HG03342 (cell line): Measurements from ENCODE around the gene EPHA5.

Experiments used
- ATAC-seq: cut with Tn5 transposase; IDR thresholded peaks from one replicate; pipeline ENCODE4 v1.9.1; 2021; ENCODE audit warnings: mild to moderate bottlenecking, moderate library complexity; ENCODE audit not compliant: unreplicated experiment

Gene EPHA5

DNA sequence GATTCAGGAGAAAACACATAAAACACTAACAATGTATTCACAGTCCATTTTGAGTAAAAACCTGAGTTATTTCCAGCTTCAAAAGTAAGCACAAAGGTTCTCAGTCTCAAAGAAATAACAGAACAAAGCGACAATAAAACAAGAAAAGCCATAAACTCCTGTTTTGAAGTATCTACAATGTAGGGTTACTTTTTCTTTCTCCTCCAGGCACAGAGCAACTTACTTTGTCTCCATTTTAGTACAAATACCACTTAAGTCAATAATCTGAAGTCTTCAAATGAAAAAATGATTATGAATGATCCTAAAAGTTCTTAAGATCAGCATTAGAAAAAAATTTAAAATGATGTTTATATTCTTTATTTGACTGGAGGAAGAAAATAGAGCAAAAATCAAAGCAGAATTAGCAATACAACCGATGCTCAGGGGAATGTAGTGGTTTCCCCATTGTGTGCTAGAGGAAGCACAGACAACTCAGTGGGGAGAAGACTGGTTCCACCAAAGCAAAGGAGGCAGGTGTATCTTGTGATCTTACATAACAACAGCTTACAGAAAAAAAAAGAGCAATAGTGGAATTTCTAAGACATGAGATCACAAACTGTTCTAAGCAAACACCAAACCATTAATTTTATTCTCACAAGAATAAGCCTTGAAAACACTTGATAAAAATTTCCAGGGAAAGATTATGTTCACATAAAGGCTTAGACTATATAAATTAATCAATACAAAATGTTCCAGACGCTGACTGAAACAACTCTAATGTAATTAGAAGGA is 35.1 kb downstream of the EPHA5 start:
- no peak for ATAC-seq

DNA sequence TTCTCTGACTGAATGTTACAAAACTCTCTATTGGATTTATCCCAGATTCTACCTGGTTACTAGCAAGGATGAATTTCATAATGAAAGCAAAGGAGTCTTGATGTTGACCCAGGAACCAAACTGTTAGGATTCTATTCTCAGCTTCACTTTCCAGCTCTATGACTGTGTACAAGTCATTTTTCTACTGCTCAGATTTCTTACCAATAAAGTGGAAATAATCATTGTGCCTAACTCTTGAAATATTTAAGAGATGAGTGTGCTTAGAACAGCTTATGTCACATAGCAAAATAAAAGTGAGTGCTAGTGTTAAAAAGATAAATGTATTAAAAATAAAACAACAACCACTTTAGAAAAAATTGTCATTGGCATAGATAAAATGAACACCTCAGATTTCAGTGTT is 45.6 kb downstream of the EPHA5 start:
- no peak for ATAC-seq

DNA sequence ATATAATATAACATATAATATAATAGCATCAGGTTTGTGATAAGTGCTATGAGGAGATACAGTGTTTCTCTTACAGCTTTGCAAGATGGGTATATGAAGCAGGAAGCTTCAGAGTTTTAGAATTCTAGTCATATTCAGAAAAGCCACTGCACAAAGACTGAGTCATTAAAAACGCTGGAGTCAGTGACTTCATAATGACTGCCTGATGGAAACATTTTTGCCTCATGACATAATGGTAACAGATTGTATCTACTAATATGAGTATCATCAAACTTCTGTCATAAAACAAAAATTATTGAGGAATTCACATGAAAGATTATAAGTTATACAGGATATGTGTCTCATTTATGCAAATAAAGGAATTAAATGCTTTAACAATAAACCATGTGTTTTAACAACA is 46.8 kb downstream of the EPHA5 start:
- ATAC-seq: no peak

DNA sequence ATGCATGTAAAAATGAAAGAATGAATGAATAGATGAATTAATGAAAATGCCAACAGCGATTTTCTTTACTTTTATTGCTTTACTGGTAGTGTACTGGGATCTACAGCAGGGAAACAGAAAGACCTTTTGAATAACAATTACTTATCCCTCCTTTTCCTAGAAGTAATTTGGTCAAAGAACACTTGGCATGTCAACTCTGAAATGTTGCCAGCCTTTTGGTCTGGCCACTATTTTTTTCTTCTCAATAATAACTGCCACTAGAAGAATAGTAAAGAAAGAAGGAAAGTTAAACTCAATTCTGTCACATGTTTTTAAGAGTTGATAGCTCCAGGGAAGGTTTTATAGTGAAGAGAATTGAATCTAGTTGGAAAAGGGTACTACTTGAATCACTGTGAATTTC is 52.9 kb downstream of the EPHA5 start:
- no peak for ATAC-seq

DNA sequence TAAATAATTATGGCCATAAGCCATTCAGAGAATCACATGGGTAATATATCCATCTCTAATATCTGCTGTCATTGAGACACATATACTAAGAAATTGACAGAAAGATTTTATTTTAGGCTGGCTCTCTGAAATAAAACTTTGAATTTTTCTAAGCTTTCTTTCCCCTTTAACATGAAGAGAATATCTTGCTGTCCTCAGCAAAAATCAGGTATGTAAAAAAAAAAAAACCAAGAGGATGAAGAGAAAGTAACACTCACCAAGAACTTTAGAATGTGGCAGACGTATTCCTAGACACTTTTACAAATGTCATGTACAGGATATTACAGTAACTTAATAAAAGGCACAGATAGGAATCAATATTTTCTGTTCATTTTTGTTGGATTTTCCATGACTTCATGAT is 65.8 kb downstream of the EPHA5 start:
- no peak for ATAC-seq

DNA sequence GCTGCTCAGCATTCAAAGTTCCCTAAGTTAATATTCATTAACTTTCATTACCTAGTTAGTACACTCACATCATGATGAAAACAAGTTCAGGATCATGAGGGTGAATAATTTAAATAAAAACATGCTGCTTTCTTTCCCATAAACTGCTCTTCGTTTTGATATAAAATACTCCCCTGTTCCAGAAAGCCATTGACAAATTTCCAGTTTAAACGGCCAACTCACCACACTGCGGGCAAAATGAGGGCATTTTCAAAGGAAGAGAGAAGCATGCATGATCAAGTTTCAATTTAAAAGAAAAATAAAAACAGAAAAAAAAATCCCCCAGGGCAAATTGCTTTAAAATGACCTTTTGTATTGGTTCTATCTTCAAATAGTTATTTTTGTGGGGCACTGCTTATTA is 69.6 kb downstream of the EPHA5 start:
- ATAC-seq: no peak

DNA sequence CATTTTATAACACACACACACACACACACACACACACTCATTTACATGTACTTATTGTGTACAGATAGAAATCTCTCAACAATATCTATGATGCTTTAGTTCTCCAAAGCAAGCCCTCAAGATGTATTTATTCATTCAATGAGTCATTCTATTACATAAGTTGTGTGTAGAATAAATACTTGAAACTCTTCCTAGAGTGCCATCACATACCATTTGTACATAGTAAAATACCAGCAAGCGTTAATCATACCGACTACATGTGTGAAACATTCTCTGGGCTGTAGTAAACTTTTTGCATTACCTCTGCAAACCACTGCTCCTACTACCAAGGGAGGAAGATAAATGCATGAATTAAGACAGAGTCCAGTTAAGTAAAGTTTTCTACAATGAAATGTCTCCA is 70.9 kb downstream of the EPHA5 start:
- ATAC-seq: no peak

DNA sequence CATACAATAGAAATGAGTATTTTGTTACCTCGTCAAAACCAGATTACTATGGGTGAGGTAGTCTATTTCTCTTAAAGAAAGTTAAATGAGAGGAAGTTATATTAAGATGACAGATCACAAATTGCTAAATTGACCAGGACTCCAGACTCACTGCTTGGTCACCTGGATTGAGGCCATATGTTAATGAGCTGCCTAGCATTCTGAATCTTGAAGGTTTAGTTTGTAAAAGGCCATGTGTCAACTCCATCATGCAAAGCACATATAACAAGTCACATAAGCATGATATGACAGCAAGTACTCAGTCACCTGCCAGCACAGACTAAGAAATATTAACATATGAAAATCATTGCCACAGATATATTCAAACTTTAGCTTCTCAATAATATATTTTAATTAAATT is 72.6 kb downstream of the EPHA5 start:
- no peak for ATAC-seq

DNA sequence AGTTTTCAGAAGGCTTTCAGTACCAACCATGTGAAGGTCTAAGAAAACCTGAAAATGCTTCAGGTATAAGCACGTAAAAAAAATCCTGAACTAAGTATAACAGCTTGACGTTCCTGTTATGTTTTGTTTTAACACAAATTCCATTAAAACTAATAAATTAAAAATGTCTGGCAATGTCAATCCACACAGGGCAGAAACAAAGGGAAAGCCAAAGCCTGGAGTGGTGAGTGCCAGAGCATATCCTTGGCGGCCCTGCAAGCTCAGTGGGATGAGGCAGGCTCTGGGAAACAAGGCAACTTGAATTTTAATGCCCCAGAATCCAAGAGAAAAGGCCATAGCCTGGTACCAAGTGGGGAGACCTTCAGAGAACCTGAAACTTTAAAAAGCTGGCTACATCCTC is 78.2 kb downstream of the EPHA5 start:
- no peak for ATAC-seq

DNA sequence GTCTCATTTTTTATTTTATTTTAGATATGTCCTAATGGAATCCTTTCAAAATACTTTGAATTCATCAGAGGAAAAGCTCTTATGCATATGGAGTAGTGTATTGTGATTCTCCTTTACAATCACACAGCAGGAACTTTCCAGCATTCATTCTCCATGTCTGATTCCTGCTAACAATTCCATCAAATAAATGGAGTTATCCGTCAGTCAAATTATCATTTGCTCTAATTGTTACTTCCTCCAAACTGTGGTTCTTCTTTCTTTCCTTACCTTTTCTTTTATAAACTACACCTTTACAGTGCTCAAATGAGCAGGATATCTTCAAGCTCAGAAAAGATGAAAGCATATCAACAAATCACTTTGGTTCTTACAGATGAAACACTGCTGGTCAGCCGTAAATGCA is 80.4 kb downstream of the EPHA5 start:
- no peak for ATAC-seq

DNA sequence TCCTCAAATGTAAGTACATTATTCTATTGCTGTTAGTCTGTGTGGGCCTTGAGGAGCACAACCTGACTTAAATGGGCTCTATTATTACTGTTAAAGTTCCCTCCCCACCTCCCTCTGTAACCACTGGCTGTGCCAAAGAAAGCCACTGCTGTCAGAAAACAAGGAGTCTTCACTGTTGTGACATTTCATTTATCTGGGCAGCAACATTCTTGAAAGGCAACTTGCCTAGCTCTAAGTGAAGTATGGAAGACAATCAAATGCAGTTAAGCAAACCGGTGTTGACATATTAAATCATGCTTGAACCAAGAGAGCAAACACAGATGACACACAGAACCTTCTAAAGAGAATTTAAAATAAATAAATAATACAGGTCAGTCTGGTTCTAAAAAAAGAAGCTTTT is 81.0 kb downstream of the EPHA5 start:
- no peak for ATAC-seq

DNA sequence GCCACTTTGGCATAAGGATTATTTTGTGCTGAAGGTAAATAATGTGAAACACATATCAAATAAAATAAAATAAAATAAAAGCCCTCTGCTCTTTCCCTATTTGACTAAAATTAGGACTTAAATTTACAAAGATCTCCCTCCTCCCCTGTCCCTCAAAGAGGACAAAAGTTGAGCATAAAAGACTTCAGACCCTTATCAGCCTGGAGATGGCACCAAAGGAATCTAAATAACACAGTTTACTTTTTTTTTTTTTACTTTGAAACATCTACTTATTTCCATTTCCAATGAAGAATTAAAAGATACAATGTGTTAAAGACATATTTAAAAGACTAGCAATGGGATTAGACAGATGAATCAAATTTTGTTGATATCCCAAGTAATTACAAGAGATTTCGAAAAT is 89.7 kb downstream of the EPHA5 start:
- no peak for ATAC-seq

DNA sequence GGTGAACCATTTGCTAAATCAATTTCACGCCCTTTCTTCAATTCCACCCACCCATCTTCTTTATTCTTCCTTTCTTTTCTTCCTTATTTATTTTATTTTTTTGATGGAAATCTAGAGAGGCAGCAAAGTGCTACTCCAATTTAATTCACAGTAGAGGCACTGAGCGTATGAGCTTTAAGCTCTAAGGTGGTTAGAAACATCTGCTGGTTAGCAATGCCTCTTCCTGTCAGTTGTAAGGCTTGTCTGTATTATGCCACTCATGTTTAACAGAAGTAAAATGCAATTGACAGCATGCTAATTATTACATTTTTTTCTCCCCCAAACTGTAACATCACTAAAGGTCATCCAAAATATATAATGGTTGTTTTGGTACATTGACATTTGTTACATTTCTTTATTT is 103.8 kb downstream of the EPHA5 start:
- ATAC-seq: no peak

DNA sequence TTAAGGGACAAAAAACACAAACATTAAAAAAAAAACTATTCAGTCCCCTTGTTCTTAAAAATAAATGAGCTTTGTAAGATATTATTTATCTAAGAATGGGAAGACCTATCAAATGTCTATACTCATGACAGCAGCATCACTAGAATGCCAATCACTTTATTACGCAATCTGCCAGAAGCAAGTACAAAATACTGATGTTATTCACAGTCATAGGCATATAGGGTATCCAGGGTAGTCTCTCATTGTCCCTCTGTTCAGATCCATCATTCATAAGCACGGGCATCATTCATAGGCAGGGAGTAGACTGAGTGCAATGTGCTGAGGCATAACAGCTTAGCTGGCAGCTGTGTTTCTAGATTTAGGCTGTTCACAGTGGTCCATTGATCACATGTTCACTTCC is 109.1 kb downstream of the EPHA5 start:
- ATAC-seq: no peak

DNA sequence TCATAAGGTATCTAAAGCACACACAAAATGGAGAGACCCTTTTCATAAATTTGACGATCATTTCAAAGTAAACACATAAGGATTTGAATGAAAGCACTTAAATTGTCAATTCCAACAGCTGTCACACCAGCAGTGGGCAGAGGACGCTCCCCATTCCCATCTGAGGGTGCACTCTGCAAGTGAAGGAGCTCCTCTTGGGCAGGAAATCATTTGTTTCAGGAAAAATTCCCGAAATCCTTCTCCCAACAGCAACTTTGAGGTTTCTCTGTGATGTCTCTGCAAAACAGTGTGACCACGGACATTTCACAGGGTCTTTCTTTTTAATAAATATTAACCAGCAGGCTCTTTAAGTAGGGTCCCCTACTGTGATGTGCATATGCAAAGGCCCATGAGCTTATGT is 111.0 kb downstream of the EPHA5 start:
- no peak for ATAC-seq

DNA sequence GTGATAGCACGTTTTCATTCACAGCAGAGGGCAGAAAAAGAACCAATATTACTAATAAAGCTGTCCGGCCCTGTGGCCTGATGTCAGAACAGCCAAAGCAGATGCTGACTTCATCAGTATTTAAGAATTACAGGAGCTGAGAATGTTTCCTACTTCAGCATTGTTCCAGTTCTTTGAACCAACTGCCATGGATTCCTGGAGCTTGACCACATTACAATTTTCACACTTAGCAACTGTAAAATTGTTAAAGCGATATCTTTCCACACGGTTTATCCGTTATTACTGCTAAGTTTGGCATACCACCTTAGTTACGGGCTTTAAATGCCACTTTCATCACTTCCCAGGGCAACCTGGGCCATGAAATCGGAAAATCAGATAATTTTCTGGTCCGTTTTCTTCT is 118.2 kb downstream of the EPHA5 start:
- no peak for ATAC-seq

DNA sequence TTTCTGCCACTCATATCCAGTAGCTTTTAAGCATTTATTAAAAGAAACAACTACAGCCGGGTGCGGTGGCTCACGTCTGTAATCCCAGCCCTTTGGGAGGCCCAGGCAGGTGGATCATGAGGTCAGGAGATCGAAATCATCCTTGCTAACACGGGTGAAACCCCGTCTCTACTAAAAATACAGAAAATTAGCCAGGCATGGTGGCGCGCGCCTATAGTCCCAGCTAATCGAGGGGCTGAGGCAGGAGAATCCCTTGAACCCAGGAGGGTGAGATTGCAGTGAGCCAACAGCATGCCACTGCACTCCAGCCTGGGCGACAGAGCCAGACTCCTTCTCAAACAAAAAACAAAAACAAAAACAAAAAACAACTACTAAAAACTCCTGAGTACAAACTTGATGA is 119.8 kb downstream of the EPHA5 start:
- ATAC-seq: no peak

DNA sequence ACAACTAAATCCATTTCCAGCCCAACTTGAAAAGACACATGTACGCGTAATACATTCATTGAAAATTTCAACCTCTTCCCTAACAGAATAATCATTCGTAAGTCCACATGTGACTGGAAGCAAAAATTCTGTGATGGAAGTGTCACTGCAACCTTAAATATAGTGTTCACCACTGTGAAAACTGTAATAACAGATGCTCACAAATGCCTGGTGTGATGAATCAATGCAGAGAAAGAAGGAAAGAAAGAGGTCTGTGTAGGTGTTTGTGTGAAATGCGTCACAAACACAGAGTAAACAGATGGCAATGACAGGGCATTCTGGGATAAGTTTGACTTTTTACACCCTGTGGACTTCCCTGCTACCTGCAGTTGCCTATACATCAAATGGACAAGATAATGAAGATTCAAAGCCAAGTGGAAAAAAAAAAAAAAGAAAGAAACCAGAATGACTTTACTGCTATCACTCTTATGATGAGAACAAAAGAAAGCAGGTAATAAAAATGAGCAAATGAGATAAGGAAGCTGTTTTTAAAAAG is 123.3 kb downstream of the EPHA5 start:
- no peak for ATAC-seq

DNA sequence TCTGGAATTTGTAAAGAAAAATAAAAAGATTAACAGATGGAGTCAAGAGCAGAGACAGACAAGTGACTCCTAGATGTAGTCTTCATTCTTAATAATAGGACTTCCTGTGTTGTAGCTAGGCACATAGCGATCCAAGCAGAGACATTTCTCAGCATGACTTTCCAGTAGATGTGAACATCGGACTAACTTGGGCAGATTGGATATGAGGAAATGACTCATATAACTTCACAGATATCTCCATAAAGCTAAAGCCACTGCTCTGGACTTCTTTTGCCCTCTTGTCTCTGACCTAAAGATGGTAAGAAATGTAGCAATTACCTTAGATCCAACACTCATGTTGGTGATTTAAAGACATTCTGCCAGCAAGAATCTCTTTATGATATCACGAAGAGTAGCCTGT is 131.7 kb downstream of the EPHA5 start:
- ATAC-seq: no peak

DNA sequence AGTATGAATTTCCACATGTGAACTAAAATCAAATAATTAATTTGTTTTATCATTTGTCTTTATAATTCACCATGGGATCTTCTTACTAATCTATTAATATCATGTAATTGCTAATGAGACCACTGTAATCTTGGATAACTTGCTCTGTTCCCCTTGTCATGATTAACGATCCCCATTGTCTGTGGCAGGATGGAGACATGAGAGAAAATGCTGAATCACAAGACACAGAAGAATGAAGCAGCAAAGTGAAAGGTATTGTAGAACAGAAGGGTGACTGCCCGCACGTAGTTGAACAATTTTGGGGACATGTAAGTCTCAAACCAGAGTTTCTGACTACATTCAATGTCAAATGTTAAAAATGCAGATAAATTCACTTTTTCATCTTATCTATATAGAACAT is 135.2 kb downstream of the EPHA5 start:
- no peak for ATAC-seq

DNA sequence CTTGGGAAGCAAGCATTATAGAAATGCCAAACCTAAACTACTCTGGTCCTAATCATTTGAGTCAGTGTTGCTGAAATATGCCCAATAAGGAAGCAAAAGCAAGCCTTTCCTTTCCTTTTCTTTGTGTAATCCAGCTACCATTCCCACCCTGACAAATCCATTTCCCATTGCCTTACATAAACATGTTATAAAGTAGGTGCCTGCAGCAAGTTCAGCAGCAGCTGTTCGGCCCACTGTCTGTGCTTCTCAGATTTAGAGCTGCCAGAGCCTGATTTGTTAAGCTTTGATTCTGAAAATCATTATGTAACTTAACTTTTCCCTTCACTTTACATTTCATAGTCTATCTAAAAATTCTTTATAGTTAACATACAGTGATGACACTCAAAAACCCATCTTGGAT is 148.6 kb downstream of the EPHA5 start:
- ATAC-seq: no peak

DNA sequence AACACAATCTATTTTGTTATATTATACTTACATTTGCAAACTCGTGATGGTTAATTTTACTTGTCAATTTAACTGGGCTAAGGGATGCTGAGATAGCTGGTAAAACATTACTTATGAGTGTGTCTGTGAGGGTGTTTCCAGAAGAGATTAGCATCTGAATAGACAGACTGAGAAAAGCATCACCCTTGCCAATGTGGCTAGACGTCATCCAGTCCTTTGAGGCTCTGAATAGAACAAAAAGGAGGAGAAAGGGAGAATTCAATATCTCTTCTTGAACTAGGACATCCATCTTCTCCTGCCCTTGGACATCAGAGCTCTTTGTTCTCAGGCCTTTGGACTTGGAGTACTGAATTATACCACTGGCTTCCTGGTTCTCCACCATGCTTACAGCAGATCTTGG is 154.6 kb downstream of the EPHA5 start:
- ATAC-seq: no peak

DNA sequence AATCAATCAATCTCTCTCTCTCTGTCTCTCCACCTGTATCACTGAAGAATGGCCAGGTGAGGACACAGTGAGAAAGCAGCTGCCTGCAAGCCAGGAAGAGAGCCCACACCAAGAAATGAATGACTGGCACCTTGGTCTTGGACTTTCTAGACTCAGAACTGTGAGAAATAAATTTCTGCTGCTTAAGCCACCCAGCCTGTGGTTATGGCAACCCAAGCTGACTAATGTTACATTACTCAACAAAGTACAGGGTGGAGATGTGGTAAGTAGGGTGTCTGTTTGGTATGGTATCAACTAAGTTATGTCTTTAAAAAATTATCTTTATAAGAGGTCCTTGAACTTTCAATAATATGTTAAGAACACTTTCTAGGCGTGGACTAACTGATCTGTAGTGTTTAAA is 159.3 kb downstream of the EPHA5 start:
- no peak for ATAC-seq
